ENCODE measurements around the gene GARIN5A.

The GARIN5A gene

GRCh38 chr19:50513746-50514345 lies 37.2 kb upstream of the GARIN5A start, which contains the start of gene ASPDH:
TSS of gene ASPDH (minus strand) at chr19:50513913. CDS start at chr19:50513823, 90 bp downstream.
- no peak within 1 kb of the TSS for H3K4me3 ChIP-seq (ENCODE audit: low read length)
- H3K36me3 ChIP-seq (ENCODE audit: control insufficient read depth, insufficient read depth, low read length): no peaks in the 10 kb centered on the region
- H3K27me3 ChIP-seq (ENCODE audit: control insufficient read depth, insufficient read depth, low read length): no peaks in the 10 kb centered on the region
- H3K9me3 ChIP-seq (ENCODE audit: control insufficient read depth, low read length): no peaks in the 10 kb centered on the region
- H3K9ac ChIP-seq (ENCODE audit: low read length): no peak within 1 kb of the TSS
- H3K4me1 ChIP-seq (ENCODE audit: control insufficient read depth, insufficient read depth, low read length): peaks cover 8% of the 10 kb centered on the region

- no peaks in the 10 kb centered on the region for H3K9me3 ChIP-seq (ENCODE audit: control insufficient read depth, low read length)
- no peak overlapping the region for H3K9ac ChIP-seq (ENCODE audit: low read length)
- peaks cover 8% of the 10 kb centered on the region for H3K4me1 ChIP-seq (ENCODE audit: control insufficient read depth, insufficient read depth, low read length)
- no peaks in the 10 kb centered on the region for H3K36me3 ChIP-seq (ENCODE audit: control insufficient read depth, insufficient read depth, low read length)
- H3K27me3 ChIP-seq (ENCODE audit: control insufficient read depth, insufficient read depth, low read length): no peaks in the 10 kb centered on the region
- H3K4me3 ChIP-seq (ENCODE audit: low read length): no peak overlapping the region
Observed at GRCh38 chr19:50512999-50513745, 36.5 kb upstream of the GARIN5A start.

GRCh38 chr19:50512112-50512998 lies 35.7 kb upstream of the GARIN5A start:
- Histone ChIP-seq H3K27me3 (ENCODE audit: control insufficient read depth, insufficient read depth, low read length) (no peaks in the 10 kb centered on the region), H3K4me1 (ENCODE audit: control insufficient read depth, insufficient read depth, low read length) (peaks cover 8% of the 10 kb centered on the region), H3K9me3 (ENCODE audit: control insufficient read depth, low read length) (no peaks in the 10 kb centered on the region), H3K36me3 (ENCODE audit: control insufficient read depth, insufficient read depth, low read length) (no peaks in the 10 kb centered on the region), H3K9ac (ENCODE audit: low read length) (no peak overlapping the region), H3K4me3 (ENCODE audit: low read length) (no peak overlapping the region)

GRCh38 chr19:50511069-50511822 lies 34.6 kb upstream of the GARIN5A start, which contains the start of gene JOSD2:
TSS of gene JOSD2 (minus strand) at chr19:50511191. CDS start at chr19:50510431, 760 bp downstream.
- Histone ChIP-seq H3K4me1 (ENCODE audit: control insufficient read depth, insufficient read depth, low read length) (peaks cover 8% of the 10 kb centered on the region), H3K4me3 (ENCODE audit: low read length) (peak within 1 kb of the TSS; percentile 77), H3K9ac (ENCODE audit: low read length) (peak within 1 kb of the TSS; percentile 68), H3K9me3 (ENCODE audit: control insufficient read depth, low read length) (no peaks in the 10 kb centered on the region), H3K36me3 (ENCODE audit: control insufficient read depth, insufficient read depth, low read length) (no peaks in the 10 kb centered on the region), H3K27me3 (ENCODE audit: control insufficient read depth, insufficient read depth, low read length) (no peaks in the 10 kb centered on the region)

GRCh38 chr19:50510700-50511068 lies 34.0 kb upstream of the GARIN5A start:
- H3K4me1 ChIP-seq (ENCODE audit: control insufficient read depth, insufficient read depth, low read length): peaks cover 8% of the 10 kb centered on the region
- peak overlapping the region; percentile 68 for H3K9ac ChIP-seq (ENCODE audit: low read length)
- no peaks in the 10 kb centered on the region for H3K9me3 ChIP-seq (ENCODE audit: control insufficient read depth, low read length)
- no peaks in the 10 kb centered on the region for H3K27me3 ChIP-seq (ENCODE audit: control insufficient read depth, insufficient read depth, low read length)
- peak overlapping the region; percentile 77 for H3K4me3 ChIP-seq (ENCODE audit: low read length)
- no peaks in the 10 kb centered on the region for H3K36me3 ChIP-seq (ENCODE audit: control insufficient read depth, insufficient read depth, low read length)

- Histone ChIP-seq H3K4me3 (ENCODE audit: low read length) (peak overlapping the region; percentile 77), H3K9me3 (ENCODE audit: control insufficient read depth, low read length) (no peaks in the 10 kb centered on the region), H3K4me1 (ENCODE audit: control insufficient read depth, insufficient read depth, low read length) (peaks cover 8% of the 10 kb centered on the region), H3K9ac (ENCODE audit: low read length) (peak overlapping the region; percentile 68), H3K27me3 (ENCODE audit: control insufficient read depth, insufficient read depth, low read length) (no peaks in the 10 kb centered on the region), H3K36me3 (ENCODE audit: control insufficient read depth, insufficient read depth, low read length) (no peaks in the 10 kb centered on the region)
Observed at GRCh38 chr19:50510121-50510670, 33.5 kb upstream of the GARIN5A start.

GRCh38 chr19:50509366-50509765 lies 32.7 kb upstream of the GARIN5A start:
- H3K4me3 ChIP-seq (ENCODE audit: low read length): no peak overlapping the region
- no peaks in the 10 kb centered on the region for H3K9me3 ChIP-seq (ENCODE audit: control insufficient read depth, low read length)
- peak overlapping the region; percentile 15 for H3K9ac ChIP-seq (ENCODE audit: low read length)
- H3K4me1 ChIP-seq (ENCODE audit: control insufficient read depth, insufficient read depth, low read length): peaks cover 8% of the 10 kb centered on the region
- no peaks in the 10 kb centered on the region for H3K27me3 ChIP-seq (ENCODE audit: control insufficient read depth, insufficient read depth, low read length)
- H3K36me3 ChIP-seq (ENCODE audit: control insufficient read depth, insufficient read depth, low read length): no peaks in the 10 kb centered on the region

- Histone ChIP-seq H3K4me1 (ENCODE audit: control insufficient read depth, insufficient read depth, low read length) (peaks cover 8% of the 10 kb centered on the region), H3K4me3 (ENCODE audit: low read length) (no peak overlapping the region), H3K9me3 (ENCODE audit: control insufficient read depth, low read length) (no peaks in the 10 kb centered on the region), H3K9ac (ENCODE audit: low read length) (no peak overlapping the region), H3K27me3 (ENCODE audit: control insufficient read depth, insufficient read depth, low read length) (no peaks in the 10 kb centered on the region), H3K36me3 (ENCODE audit: control insufficient read depth, insufficient read depth, low read length) (no peaks in the 10 kb centered on the region)
Observed at GRCh38 chr19:50508843-50509190, 32.2 kb upstream of the GARIN5A start.

- no peak overlapping the region for H3K4me3 ChIP-seq (ENCODE audit: low read length)
- peaks cover 8% of the 10 kb centered on the region for H3K4me1 ChIP-seq (ENCODE audit: control insufficient read depth, insufficient read depth, low read length)
- H3K27me3 ChIP-seq (ENCODE audit: control insufficient read depth, insufficient read depth, low read length): no peaks in the 10 kb centered on the region
- no peaks in the 10 kb centered on the region for H3K36me3 ChIP-seq (ENCODE audit: control insufficient read depth, insufficient read depth, low read length)
- no peaks in the 10 kb centered on the region for H3K9me3 ChIP-seq (ENCODE audit: control insufficient read depth, low read length)
- no peak overlapping the region for H3K9ac ChIP-seq (ENCODE audit: low read length)
Observed at GRCh38 chr19:50507376-50507775, 30.7 kb upstream of the GARIN5A start.

- Histone ChIP-seq H3K9me3 (ENCODE audit: control insufficient read depth, low read length) (no peaks in the 10 kb centered on the region), H3K4me1 (ENCODE audit: control insufficient read depth, insufficient read depth, low read length) (peaks cover 8% of the 10 kb centered on the region), H3K36me3 (ENCODE audit: control insufficient read depth, insufficient read depth, low read length) (no peaks in the 10 kb centered on the region), H3K9ac (ENCODE audit: low read length) (no peak overlapping the region), H3K4me3 (ENCODE audit: low read length) (no peak overlapping the region), H3K27me3 (ENCODE audit: control insufficient read depth, insufficient read depth, low read length) (no peaks in the 10 kb centered on the region)
Observed at GRCh38 chr19:50506700-50507099, 30.1 kb upstream of the GARIN5A start.

- Histone ChIP-seq H3K9me3 (ENCODE audit: control insufficient read depth, low read length) (no peaks in the 10 kb centered on the region), H3K36me3 (ENCODE audit: control insufficient read depth, insufficient read depth, low read length) (no peaks in the 10 kb centered on the region), H3K27me3 (ENCODE audit: control insufficient read depth, insufficient read depth, low read length) (no peaks in the 10 kb centered on the region), H3K9ac (ENCODE audit: low read length) (no peak overlapping the region), H3K4me1 (ENCODE audit: control insufficient read depth, insufficient read depth, low read length) (peaks cover 8% of the 10 kb centered on the region), H3K4me3 (ENCODE audit: low read length) (no peak overlapping the region)
Observed at GRCh38 chr19:50505856-50506611, 29.4 kb upstream of the GARIN5A start.

Measured in mucosa of stomach (tissue), 1 donor.